HEK293 (cell line): ENCODE data around the gene TRIM44.

Source experiments
- BCL11B ChIP-seq: fragments of 450-650 bp; formaldehyde crosslinking; IDR thresholded peaks from 2 replicates; pipeline ENCODE4 v1.5.1; 2016; ENCODE audit warnings: low read depth, missing biosample characterization, missing genetic modification characterization
- GLIS2 ChIP-seq: fragments of 450-650 bp; formaldehyde crosslinking; IDR thresholded peaks from 2 replicates; pipeline ENCODE4 v1.5.1; 2016; ENCODE audit warnings: missing biosample characterization, missing genetic modification characterization
- IKZF3 ChIP-seq: fragments of 450-650 bp; IDR thresholded peaks from 2 replicates; pipeline ENCODE4 v1.5.0; 2018; ENCODE audit warnings: missing biosample characterization, mild to moderate bottlenecking, missing genetic modification characterization, moderate library complexity
- MYNN ChIP-seq: fragments of 450-650 bp; formaldehyde crosslinking; IDR thresholded peaks from 2 replicates; pipeline ENCODE4 v1.5.1; 2016; ENCODE audit warnings: missing biosample characterization, missing genetic modification characterization, borderline replicate concordance
- PRDM1 ChIP-seq: fragments of 450-650 bp; formaldehyde crosslinking; IDR thresholded peaks from 2 replicates; pipeline ENCODE4; 2016; ENCODE audit warnings: missing biosample characterization, missing genetic modification characterization
- ZBTB17 ChIP-seq: fragments of 450-650 bp; formaldehyde crosslinking; IDR thresholded peaks from 2 replicates; pipeline ENCODE4 v1.5.1; 2016; ENCODE audit warnings: missing biosample characterization, missing genetic modification characterization
- ZFP37 ChIP-seq: fragments of 450-650 bp; formaldehyde crosslinking; IDR thresholded peaks from 2 replicates; pipeline ENCODE4 v1.5.1; 2016; ENCODE audit warnings: missing biosample characterization, missing genetic modification characterization
- ZNF146 ChIP-seq: fragments of 450-650 bp; formaldehyde crosslinking; IDR thresholded peaks from 2 replicates; pipeline ENCODE4 v1.5.1; 2016; ENCODE audit warnings: missing biosample characterization, missing genetic modification characterization
- ZNF175 ChIP-seq: fragments of 450-650 bp; formaldehyde crosslinking; IDR thresholded peaks from 2 replicates; pipeline ENCODE4 v1.5.1; 2016; ENCODE audit warnings: missing biosample characterization, missing genetic modification characterization
- ZNF23 ChIP-seq: fragments of 450-650 bp; formaldehyde crosslinking; IDR thresholded peaks from 2 replicates; pipeline ENCODE4 v1.5.1; 2016; ENCODE audit warnings: missing biosample characterization, missing genetic modification characterization, borderline replicate concordance
- ZNF350 ChIP-seq: fragments of 450-650 bp; formaldehyde crosslinking; IDR thresholded peaks from 2 replicates; pipeline ENCODE4 v1.5.0; 2017; ENCODE audit warnings: missing biosample characterization, mild to moderate bottlenecking, missing genetic modification characterization
- ZNF354C ChIP-seq: fragments of 450-650 bp; formaldehyde crosslinking; IDR thresholded peaks from 2 replicates; pipeline ENCODE4 v1.5.1; 2016; ENCODE audit warnings: missing biosample characterization, missing genetic modification characterization, low read depth, borderline replicate concordance
- ZNF501 ChIP-seq: fragments of 450-650 bp; formaldehyde crosslinking; IDR thresholded peaks from 2 replicates; pipeline ENCODE4 v1.5.1; 2016; ENCODE audit warnings: missing biosample characterization, missing genetic modification characterization
- ZNF521 ChIP-seq: fragments of 450-650 bp; formaldehyde crosslinking; IDR thresholded peaks from 2 replicates; pipeline ENCODE4 v1.5.1; 2017; ENCODE audit warnings: missing biosample characterization, mild to moderate bottlenecking, missing genetic modification characterization
- ZNF544 ChIP-seq: fragments of 450-650 bp; formaldehyde crosslinking; IDR thresholded peaks from 2 replicates; pipeline ENCODE4 v1.5.0; 2017; ENCODE audit warnings: missing biosample characterization, missing genetic modification characterization
- ZNF600 ChIP-seq: fragments of 450-650 bp; formaldehyde crosslinking; IDR thresholded peaks from 2 replicates; pipeline ENCODE4 v1.5.1; 2016; ENCODE audit warnings: missing biosample characterization, missing genetic modification characterization
- ZNF623 ChIP-seq: fragments of 450-650 bp; formaldehyde crosslinking; IDR thresholded peaks from 2 replicates; pipeline ENCODE4 v1.5.1; 2016; ENCODE audit warnings: missing biosample characterization, missing genetic modification characterization
- ZNF658 ChIP-seq: fragments of 450-650 bp; formaldehyde crosslinking; IDR thresholded peaks from 2 replicates; pipeline ENCODE4; 2016; ENCODE audit warnings: missing biosample characterization, missing genetic modification characterization
- ZXDB ChIP-seq: fragments of 450-650 bp; formaldehyde crosslinking; IDR thresholded peaks from 2 replicates; pipeline ENCODE4 v1.5.1; 2016; ENCODE audit warnings: missing biosample characterization, missing genetic modification characterization
- TF ChIP-seq, protein P1 (sequence below): fragments of 450-650 bp; formaldehyde crosslinking; conservative IDR thresholded peaks from 2 replicates; pipeline ENCODE4 v1.5.1; 2016; ENCODE audit warnings: low read depth, missing biosample characterization, missing genetic modification characterization
- TF ChIP-seq, protein P2 (sequence below): fragments of 450-650 bp; formaldehyde crosslinking; IDR thresholded peaks from 2 replicates; pipeline ENCODE4 v1.5.1; 2016; ENCODE audit warnings: missing biosample characterization, missing genetic modification characterization
- TF ChIP-seq, protein P3 (sequence below): fragments of 450-650 bp; formaldehyde crosslinking; IDR thresholded peaks from 2 replicates; pipeline ENCODE4 v1.5.1; 2016; ENCODE audit warnings: missing biosample characterization, missing genetic modification characterization
- TF ChIP-seq, protein P4 (sequence below): fragments of 450-650 bp; formaldehyde crosslinking; IDR thresholded peaks from 2 replicates; pipeline ENCODE4 v1.5.1; 2016; ENCODE audit warnings: missing biosample characterization, missing genetic modification characterization
- TF ChIP-seq, protein P5 (sequence below): fragments of 450-650 bp; formaldehyde crosslinking; IDR thresholded peaks from 2 replicates; pipeline ENCODE4 v1.5.1; 2016; ENCODE audit warnings: missing biosample characterization, missing genetic modification characterization, borderline replicate concordance

TRIM44 gene

DNA sequence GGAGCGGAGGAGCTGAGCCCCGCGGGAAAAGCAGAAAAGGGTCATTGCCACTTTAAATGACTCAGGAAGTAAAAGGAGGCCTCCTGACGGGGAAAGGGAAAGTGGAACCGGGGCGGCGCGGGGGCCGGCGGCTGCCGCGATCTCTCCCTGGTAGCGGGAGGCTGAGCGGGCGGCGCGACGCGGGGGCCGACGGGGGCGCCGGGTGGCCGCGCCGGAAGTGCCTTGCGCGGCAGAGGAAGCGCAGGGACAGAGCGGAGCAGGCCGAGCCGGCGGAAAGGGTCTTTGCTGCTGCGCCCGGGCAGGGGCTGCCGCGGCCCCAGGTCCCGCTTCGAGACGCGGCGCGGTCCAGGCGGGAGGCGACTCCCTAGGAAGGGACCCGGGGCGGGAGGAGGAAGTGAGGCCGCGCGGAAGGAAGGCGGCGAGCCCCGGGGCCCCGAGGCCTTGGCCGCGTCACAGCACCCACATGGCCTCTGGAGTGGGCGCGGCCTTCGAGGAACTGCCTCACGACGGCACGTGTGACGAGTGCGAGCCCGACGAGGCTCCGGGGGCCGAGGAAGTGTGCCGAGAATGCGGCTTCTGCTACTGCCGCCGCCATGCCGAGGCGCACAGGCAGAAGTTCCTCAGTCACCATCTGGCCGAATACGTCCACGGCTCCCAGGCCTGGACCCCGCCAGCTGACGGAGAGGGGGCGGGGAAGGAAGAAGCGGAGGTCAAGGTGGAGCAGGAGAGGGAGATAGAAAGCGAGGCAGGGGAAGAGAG lies at the start of gene TRIM44 (continued):
- TF ChIP-seq MYNN (tag by site-specific recombination) = no peak
- no peak for TF ChIP-seq ZNF544 (tag by site-specific recombination)
- TF ChIP-seq ZBTB17 (tag by site-specific recombination) = no peak
- TF ChIP-seq, protein P1, sequence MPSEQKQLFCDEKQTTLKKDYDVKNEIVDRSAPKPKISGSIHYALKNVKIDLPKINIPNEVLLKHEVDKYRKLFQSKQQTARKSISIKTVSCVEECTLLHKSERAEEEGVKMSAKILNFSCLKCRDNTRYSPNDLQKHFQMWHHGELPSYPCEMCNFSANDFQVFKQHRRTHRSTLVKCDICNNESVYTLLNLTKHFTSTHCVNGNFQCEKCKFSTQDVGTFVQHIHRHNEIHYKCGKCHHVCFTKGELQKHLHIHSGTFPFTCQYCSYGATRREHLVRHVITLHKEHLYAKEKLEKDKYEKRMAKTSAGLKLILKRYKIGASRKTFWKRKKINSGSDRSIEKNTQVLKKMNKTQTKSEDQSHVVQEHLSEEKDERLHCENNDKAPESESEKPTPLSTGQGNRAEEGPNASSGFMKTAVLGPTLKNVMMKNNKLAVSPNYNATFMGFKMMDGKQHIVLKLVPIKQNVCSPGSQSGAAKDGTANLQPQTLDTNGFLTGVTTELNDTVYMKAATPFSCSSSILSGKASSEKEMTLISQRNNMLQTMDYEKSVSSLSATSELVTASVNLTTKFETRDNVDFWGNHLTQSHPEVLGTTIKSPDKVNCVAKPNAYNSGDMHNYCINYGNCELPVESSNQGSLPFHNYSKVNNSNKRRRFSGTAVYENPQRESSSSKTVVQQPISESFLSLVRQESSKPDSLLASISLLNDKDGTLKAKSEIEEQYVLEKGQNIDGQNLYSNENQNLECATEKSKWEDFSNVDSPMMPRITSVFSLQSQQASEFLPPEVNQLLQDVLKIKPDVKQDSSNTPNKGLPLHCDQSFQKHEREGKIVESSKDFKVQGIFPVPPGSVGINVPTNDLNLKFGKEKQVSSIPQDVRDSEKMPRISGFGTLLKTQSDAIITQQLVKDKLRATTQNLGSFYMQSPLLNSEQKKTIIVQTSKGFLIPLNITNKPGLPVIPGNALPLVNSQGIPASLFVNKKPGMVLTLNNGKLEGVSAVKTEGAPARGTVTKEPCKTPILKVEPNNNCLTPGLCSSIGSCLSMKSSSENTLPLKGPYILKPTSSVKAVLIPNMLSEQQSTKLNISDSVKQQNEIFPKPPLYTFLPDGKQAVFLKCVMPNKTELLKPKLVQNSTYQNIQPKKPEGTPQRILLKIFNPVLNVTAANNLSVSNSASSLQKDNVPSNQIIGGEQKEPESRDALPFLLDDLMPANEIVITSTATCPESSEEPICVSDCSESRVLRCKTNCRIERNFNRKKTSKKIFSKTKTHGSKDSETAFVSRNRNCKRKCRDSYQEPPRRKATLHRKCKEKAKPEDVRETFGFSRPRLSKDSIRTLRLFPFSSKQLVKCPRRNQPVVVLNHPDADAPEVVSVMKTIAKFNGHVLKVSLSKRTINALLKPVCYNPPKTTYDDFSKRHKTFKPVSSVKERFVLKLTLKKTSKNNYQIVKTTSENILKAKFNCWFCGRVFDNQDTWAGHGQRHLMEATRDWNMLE = peak; percentile 86
- TF ChIP-seq ZNF175 (tag by site-specific recombination) = no peak
- TF ChIP-seq ZNF600 = peak; percentile 15; the same call in 1 of the 2 replicates
- TF ChIP-seq, protein P2, sequence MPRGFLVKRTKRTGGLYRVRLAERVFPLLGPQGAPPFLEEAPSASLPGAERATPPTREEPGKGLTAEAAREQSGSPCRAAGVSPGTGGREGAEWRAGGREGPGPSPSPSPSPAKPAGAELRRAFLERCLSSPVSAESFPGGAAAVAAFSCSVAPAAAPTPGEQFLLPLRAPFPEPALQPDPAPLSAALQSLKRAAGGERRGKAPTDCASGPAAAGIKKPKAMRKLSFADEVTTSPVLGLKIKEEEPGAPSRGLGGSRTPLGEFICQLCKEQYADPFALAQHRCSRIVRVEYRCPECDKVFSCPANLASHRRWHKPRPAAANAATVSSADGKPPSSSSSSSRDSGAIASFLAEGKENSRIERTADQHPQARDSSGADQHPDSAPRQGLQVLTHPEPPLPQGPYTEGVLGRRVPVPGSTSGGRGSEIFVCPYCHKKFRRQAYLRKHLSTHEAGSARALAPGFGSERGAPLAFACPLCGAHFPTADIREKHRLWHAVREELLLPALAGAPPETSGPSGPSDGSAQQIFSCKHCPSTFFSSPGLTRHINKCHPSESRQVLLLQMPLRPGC (tag by site-specific recombination) = no peak
- TF ChIP-seq ZNF521 (tag by site-specific recombination) = 0 out of 2 replicates have a peak, but pooled peaks have one; percentile 25
- TF ChIP-seq, protein P3, sequence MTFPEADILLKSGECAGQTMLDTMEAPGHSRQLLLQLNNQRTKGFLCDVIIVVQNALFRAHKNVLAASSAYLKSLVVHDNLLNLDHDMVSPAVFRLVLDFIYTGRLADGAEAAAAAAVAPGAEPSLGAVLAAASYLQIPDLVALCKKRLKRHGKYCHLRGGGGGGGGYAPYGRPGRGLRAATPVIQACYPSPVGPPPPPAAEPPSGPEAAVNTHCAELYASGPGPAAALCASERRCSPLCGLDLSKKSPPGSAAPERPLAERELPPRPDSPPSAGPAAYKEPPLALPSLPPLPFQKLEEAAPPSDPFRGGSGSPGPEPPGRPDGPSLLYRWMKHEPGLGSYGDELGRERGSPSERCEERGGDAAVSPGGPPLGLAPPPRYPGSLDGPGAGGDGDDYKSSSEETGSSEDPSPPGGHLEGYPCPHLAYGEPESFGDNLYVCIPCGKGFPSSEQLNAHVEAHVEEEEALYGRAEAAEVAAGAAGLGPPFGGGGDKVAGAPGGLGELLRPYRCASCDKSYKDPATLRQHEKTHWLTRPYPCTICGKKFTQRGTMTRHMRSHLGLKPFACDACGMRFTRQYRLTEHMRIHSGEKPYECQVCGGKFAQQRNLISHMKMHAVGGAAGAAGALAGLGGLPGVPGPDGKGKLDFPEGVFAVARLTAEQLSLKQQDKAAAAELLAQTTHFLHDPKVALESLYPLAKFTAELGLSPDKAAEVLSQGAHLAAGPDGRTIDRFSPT (tag by site-specific recombination) = no peak
- TF ChIP-seq, protein P4, sequence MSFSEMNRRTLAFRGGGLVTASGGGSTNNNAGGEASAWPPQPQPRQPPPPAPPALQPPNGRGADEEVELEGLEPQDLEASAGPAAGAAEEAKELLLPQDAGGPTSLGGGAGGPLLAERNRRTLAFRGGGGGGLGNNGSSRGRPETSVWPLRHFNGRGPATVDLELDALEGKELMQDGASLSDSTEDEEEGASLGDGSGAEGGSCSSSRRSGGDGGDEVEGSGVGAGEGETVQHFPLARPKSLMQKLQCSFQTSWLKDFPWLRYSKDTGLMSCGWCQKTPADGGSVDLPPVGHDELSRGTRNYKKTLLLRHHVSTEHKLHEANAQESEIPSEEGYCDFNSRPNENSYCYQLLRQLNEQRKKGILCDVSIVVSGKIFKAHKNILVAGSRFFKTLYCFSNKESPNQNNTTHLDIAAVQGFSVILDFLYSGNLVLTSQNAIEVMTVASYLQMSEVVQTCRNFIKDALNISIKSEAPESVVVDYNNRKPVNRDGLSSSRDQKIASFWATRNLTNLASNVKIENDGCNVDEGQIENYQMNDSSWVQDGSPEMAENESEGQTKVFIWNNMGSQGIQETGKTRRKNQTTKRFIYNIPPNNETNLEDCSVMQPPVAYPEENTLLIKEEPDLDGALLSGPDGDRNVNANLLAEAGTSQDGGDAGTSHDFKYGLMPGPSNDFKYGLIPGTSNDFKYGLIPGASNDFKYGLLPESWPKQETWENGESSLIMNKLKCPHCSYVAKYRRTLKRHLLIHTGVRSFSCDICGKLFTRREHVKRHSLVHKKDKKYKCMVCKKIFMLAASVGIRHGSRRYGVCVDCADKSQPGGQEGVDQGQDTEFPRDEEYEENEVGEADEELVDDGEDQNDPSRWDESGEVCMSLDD (tag by site-specific recombination) = peak; percentile 79
- peak; percentile 62; the same call in 1 of the 2 replicates for TF ChIP-seq ZXDB (tag by site-specific recombination)
- TF ChIP-seq IKZF3 = 0 out of 2 replicates have a peak, but pooled peaks have one; percentile 66
- TF ChIP-seq BCL11B (tag by site-specific recombination) = no peak
- no peak for TF ChIP-seq ZNF23 (tag by site-specific recombination)
- TF ChIP-seq PRDM1 (tag by site-specific recombination) = peak; percentile 65; the same call in 1 of the 2 replicates
- no peak for TF ChIP-seq ZNF658
- no peak for TF ChIP-seq ZFP37
- TF ChIP-seq ZNF146 (tag by site-specific recombination) = no peak
- TF ChIP-seq, protein P5, sequence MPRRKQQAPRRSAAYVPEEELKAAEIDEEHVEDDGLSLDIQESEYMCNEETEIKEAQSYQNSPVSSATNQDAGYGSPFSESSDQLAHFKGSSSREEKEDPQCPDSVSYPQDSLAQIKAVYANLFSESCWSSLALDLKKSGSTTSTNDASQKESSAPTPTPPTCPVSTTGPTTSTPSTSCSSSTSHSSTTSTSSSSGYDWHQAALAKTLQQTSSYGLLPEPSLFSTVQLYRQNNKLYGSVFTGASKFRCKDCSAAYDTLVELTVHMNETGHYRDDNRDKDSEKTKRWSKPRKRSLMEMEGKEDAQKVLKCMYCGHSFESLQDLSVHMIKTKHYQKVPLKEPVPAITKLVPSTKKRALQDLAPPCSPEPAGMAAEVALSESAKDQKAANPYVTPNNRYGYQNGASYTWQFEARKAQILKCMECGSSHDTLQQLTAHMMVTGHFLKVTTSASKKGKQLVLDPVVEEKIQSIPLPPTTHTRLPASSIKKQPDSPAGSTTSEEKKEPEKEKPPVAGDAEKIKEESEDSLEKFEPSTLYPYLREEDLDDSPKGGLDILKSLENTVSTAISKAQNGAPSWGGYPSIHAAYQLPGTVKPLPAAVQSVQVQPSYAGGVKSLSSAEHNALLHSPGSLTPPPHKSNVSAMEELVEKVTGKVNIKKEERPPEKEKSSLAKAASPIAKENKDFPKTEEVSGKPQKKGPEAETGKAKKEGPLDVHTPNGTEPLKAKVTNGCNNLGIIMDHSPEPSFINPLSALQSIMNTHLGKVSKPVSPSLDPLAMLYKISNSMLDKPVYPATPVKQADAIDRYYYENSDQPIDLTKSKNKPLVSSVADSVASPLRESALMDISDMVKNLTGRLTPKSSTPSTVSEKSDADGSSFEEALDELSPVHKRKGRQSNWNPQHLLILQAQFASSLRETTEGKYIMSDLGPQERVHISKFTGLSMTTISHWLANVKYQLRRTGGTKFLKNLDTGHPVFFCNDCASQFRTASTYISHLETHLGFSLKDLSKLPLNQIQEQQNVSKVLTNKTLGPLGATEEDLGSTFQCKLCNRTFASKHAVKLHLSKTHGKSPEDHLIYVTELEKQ (tag by site-specific recombination) = no peak
- peak; percentile 59 for TF ChIP-seq GLIS2 (tag by site-specific recombination)
- peak; percentile 43; the same call in 1 of the 2 replicates for TF ChIP-seq ZNF501 (tag by site-specific recombination)
- TF ChIP-seq ZNF354C (tag by site-specific recombination) = no peak
- no peak for TF ChIP-seq ZNF623 (tag by site-specific recombination)
- TF ChIP-seq ZNF350 = no peak
